ENCODE results near the gene HCCS.

HCCS gene

GRCh38 chrX:11138498-11139390, 27.6 kb downstream of the HCCS start:
- no peak for TF ChIP-seq GATA3 (IDR thresholded peaks at IDR 0.05; ENCODE audit: low read depth, low read length)
- no peak for TF ChIP-seq GATA2 (IDR thresholded peaks at IDR 0.05; ENCODE audit: low read depth, low read length)

DNA sequence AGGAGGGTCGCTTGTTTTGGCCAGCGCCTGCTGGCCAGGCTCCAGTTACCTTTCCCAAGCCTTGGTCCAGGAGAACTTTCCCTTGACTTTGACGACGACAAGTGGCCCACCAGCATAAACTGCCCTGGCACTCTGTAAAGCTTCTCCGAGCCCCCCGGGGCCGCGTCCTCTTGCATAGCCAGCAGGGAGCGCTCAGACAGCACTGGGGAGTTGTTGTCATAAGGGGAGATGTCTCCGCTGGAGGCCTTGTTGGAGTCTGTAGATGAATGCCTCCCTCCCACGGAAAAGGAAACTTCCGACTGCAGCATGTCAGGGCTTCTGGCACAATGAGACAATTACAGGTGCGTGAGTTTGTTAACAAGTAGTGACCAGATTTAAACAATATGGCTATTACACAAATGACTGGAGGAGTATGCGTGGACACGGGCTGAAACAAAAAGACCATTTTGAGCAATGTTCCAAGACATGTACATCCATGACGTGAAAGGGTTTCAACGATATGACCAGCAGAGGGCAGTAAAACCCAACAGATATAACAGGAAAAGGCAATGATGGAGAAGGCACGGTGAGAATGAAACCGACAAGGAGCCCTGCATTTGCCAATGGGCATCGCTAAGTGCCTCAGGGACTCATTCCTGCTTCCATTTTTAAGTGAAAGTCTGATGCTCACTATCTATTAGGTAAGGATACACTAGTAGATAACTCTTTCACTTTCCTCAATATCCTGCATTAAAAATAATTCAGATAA, 33.0 kb downstream of the HCCS start:
- TF ChIP-seq GATA2 (IDR thresholded peaks at IDR 0.05; ENCODE audit: low read depth, low read length) = no peak
- no peak for TF ChIP-seq GATA3 (IDR thresholded peaks at IDR 0.05; ENCODE audit: low read depth, low read length)

- TF ChIP-seq GATA3 (IDR thresholded peaks at IDR 0.05; ENCODE audit: low read depth, low read length) = no peak
- no peak for TF ChIP-seq GATA2 (IDR thresholded peaks at IDR 0.05; ENCODE audit: low read depth, low read length)
Measured at GRCh38 chrX:11146411-11146810, 35.3 kb downstream of the HCCS start.

- TF ChIP-seq GATA3 (IDR thresholded peaks at IDR 0.05; ENCODE audit: low read depth, low read length) (no peak), GATA2 (IDR thresholded peaks at IDR 0.05; ENCODE audit: low read depth, low read length) (no peak)
Measured at GRCh38 chrX:11148401-11148800, 37.3 kb downstream of the HCCS start.

- TF ChIP-seq GATA3 (IDR thresholded peaks at IDR 0.05; ENCODE audit: low read depth, low read length) (no peak), GATA2 (IDR thresholded peaks at IDR 0.05; ENCODE audit: low read depth, low read length) (no peak)
Measured at GRCh38 chrX:11151799-11152559, 40.8 kb downstream of the HCCS start.

DNA sequence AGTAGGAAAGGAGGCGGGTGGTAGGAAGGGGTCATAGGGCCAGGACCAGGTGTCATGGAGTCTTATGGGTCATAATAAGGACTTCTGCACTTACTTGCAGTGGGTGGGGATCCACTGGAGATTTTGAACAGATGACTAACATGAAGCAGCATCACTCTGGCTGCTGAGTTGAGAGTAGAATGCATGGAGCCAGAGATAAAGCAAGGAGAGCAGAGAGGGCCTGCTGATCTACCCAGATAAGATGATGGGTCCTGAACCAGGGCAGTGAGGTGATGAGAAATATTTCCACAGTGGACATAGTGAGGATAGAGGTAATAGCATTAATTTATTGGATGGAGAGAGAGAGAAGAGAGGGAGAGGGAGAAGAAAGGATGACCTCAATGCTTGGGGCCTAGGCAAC, 48.0 kb downstream of the HCCS start:
- TF ChIP-seq GATA3 (IDR thresholded peaks at IDR 0.05; ENCODE audit: low read depth, low read length) (no peak), GATA2 (IDR thresholded peaks at IDR 0.05; ENCODE audit: low read depth, low read length) (no peak)

DNA sequence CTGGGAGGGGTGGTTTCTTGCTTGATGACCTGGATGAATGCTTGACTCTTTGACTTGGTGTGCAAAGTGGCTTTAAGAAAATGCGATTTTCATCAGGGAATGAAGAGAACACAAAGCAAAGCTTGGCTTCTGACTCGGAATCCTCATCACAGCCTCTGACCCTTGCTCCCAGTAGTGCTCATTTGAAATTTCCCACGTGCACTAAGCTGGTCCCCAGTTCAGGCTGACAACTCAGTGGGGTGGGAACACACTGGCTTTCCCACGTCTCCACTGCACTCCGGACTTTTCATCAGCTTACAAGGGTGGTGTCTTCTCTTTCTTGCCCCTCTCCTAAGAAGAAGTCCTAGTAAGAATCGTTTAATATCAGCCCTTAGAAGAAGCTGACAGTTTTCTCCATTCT, 53.3 kb downstream of the HCCS start:
- no peak for TF ChIP-seq GATA2 (IDR thresholded peaks at IDR 0.05; ENCODE audit: low read depth, low read length)
- no peak for TF ChIP-seq GATA3 (IDR thresholded peaks at IDR 0.05; ENCODE audit: low read depth, low read length)

DNA sequence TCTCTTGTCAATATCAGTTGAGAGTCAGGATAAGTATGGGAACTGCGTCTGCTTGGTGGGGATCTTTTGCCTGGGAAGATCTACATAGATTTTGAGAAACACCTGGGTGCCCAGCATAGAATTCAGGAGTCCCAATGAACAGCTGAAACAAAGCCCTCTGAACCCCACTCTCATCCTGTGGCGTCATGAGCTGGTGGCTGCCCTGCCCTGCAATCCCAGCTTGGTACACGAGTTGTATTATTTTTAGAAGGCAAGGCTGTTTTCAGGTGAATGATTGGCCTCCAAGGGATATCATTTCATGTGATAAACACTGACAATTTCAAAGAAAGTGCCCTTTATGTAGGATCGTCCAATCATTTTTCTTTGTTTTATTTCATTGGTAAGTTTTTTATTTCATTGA, 60.8 kb downstream of the HCCS start:
- no peak for TF ChIP-seq GATA2 (IDR thresholded peaks at IDR 0.05; ENCODE audit: low read depth, low read length)
- no peak for TF ChIP-seq GATA3 (IDR thresholded peaks at IDR 0.05; ENCODE audit: low read depth, low read length)

DNA sequence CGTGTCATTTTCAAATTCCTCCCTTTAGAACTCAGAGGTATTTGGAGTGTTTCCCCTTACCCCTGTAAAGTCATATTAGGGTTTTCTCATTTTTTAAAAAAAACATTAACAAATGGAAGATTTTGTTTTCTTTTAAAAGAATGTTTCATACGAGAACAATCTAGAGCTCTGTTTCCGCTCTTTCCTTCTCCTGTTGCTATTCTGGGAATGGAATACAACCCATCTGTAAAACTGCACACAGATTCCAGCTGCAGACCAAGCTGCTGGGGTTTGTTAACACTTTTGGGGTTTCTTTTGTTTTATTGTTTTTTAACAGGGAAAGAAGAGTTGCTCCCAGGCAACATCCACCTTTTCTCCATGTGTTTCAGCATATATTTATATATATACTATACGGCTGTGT, 61.3 kb downstream of the HCCS start:
- TF ChIP-seq GATA3 (IDR thresholded peaks at IDR 0.05; ENCODE audit: low read depth, low read length) = no peak
- no peak for TF ChIP-seq GATA2 (IDR thresholded peaks at IDR 0.05; ENCODE audit: low read depth, low read length)

Measured in SH-SY5Y (cell line).